ENCODE data around the gene ZMYND10.

GRCh38 chr3:50369012-50369670 is 23.6 kb upstream of the ZMYND10 start:
- no peak for TF ChIP-seq POLR2A (IDR thresholded peaks at IDR 0.05; ENCODE audit: low read length)
- TF ChIP-seq GATA1 (IDR thresholded peaks at IDR 0.05; ENCODE audit: low read depth, low read length): no peak
